GM23338 (cell line): Measurements from ENCODE around the gene HCRT. TPM values are rescaled to one million over a fixed set of nuclear protein-coding genes. Genes with fewer than 3 reads are reported as not detected.

Experiments
- ATAC-seq: fragments of 200-7000 bp; cut with Tn5 transposase; 3 replicates; pipeline ENCODE4 v1.9.1; 2020
- DNase-seq: peaks from one replicate; pipeline ENCODE4 v3.0.0-alpha.2; 2015; ENCODE audit warnings: low spot score
- H2AFZ ChIP-seq: fragments of 200-600 bp; sonication (generic); 2 replicates; pipeline ENCODE4 v1.8.0; 2016; ENCODE audit warnings: antibody characterized with exemption, mild to moderate bottlenecking, moderate library complexity
- H3F3A ChIP-seq: fragments of 200-600 bp; sonication (generic); replicated peaks from 2 replicates; pipeline ENCODE4 v1.8.0; 2017; ENCODE audit warnings: antibody characterized with exemption, mixed run types, low read depth
- H3K27ac ChIP-seq: fragments of 200-600 bp; sonication (generic); 2 replicates; pipeline ENCODE4 v1.6.1; 2016; ENCODE audit warnings: low read depth
- H3K27me3 ChIP-seq: fragments of 200-600 bp; sonication (generic); 2 replicates; pipeline ENCODE4 v1.8.0; 2016; ENCODE audit warnings: mild to moderate bottlenecking, mixed run types, moderate library complexity; ENCODE audit not compliant: insufficient read depth
- H3K36me3 ChIP-seq: fragments of 200-600 bp; sonication (generic); 2 replicates; pipeline ENCODE4 v1.8.0; 2016; ENCODE audit warnings: mild to moderate bottlenecking; ENCODE audit not compliant: insufficient read depth
- H3K4me1 ChIP-seq: fragments of 200-600 bp; sonication (generic); 2 replicates; pipeline ENCODE4 v1.8.0; 2016; ENCODE audit warnings: mild to moderate bottlenecking, moderate library complexity; ENCODE audit not compliant: insufficient read depth
- H3K4me2 ChIP-seq: fragments of 200-600 bp; sonication (generic); 2 replicates; pipeline ENCODE4 v1.7.1; 2017; ENCODE audit warnings: mixed run types
- H3K4me3 ChIP-seq: fragments of 200-600 bp; sonication (generic); 2 replicates; pipeline ENCODE4 v1.6.1; 2016; ENCODE audit warnings: mixed run types
- H3K79me2 ChIP-seq: fragments of 200-600 bp; sonication (generic); replicated peaks from 2 replicates; pipeline ENCODE4 v1.8.0; 2017; ENCODE audit warnings: mild to moderate bottlenecking; ENCODE audit not compliant: insufficient read depth
- H3K9me2 ChIP-seq: fragments of 200-600 bp; sonication (generic); 2 replicates; pipeline ENCODE4 v1.8.0; 2017; ENCODE audit not compliant: insufficient read depth
- H4K20me1 ChIP-seq: fragments of 200-600 bp; sonication (generic); replicated peaks from 2 replicates; pipeline ENCODE4 v1.8.0; 2017; ENCODE audit warnings: mild to moderate bottlenecking; ENCODE audit not compliant: insufficient read depth
- H3K27ac Mint-ChIP-seq: 2 replicates; pipeline ENCODE4 v1.8.0; 2020; ENCODE audit warnings: inconsistent platforms, mild to moderate bottlenecking, moderate library complexity, mixed read lengths
- H3K27me3 Mint-ChIP-seq: 3 replicates; pipeline ENCODE4 v1.8.0; 2022; ENCODE audit warnings: low read depth, mild to moderate bottlenecking, moderate library complexity, mixed read lengths, inconsistent platforms; ENCODE audit not compliant: insufficient read depth, poor library complexity
- H3K36me3 Mint-ChIP-seq: 3 replicates; pipeline ENCODE4 v1.8.0; 2021; ENCODE audit warnings: low read depth, mild to moderate bottlenecking, inconsistent platforms, moderate library complexity, mixed read lengths
- H3K4me1 Mint-ChIP-seq: 3 replicates; pipeline ENCODE4 v1.8.0; 2020; ENCODE audit warnings: mild to moderate bottlenecking, inconsistent platforms, mixed read lengths
- H3K4me3 Mint-ChIP-seq: 3 replicates; pipeline ENCODE4 v1.8.0; 2021; ENCODE audit warnings: moderate library complexity, mild to moderate bottlenecking, inconsistent platforms, mixed read lengths
- H3K9me3 Mint-ChIP-seq: 3 replicates; pipeline ENCODE4 v1.8.0; 2020; ENCODE audit warnings: moderate library complexity, mild to moderate bottlenecking, inconsistent platforms, mixed read lengths
- CREB1 ChIP-seq: fragments of 250-450 bp; sonication (Bioruptor Pico); IDR thresholded peaks from 2 replicates; pipeline ENCODE4 v1.5.0; 2020; ENCODE audit warnings: low read depth, mild to moderate bottlenecking, moderate library complexity
- CTCF ChIP-seq, 2 experiments: fragments of 200-600 bp in 1 of 2; sonication (generic) in 1 of 2; conservative IDR thresholded peaks; 2 replicates each; pipeline versions ENCODE4 v1.5.1 to v1.6.1; 2016 to 2017; ENCODE audit warnings: antibody characterized with exemption in 2 of 2, low read depth in 2 of 2, mild to moderate bottlenecking in 2 of 2, moderate library complexity in 1 of 2
- EZH2 ChIP-seq: fragments of 200-600 bp; sonication (generic); IDR thresholded peaks from one replicate; pipeline ENCODE4 v1.8.0; 2017; ENCODE audit warnings: antibody characterized with exemption, mild to moderate bottlenecking, low read depth; ENCODE audit not compliant: unreplicated experiment
- JUNB ChIP-seq: IDR thresholded peaks from one replicate; pipeline ENCODE4 v1.6.1; 2016; ENCODE audit warnings: antibody characterized with exemption; ENCODE audit not compliant: unreplicated experiment
- NANOG ChIP-seq: IDR thresholded peaks from 2 replicates; pipeline ENCODE4 v1.6.1; 2016; ENCODE audit warnings: antibody characterized with exemption, borderline replicate concordance
- POLR2AphosphoS5 ChIP-seq: IDR thresholded peaks from 2 replicates; pipeline ENCODE4 v1.6.1; 2016; ENCODE audit warnings: antibody characterized with exemption, low read depth
- REST ChIP-seq: IDR thresholded peaks from one replicate; pipeline ENCODE4 v1.6.1; 2018; ENCODE audit warnings: antibody characterized with exemption; ENCODE audit not compliant: unreplicated experiment
- STAT1 ChIP-seq: IDR thresholded peaks from one replicate; pipeline ENCODE4 v1.6.1; 2016; ENCODE audit warnings: antibody characterized with exemption; ENCODE audit not compliant: unreplicated experiment
- ZNF114 ChIP-seq: fragments of 250-450 bp; sonication (Bioruptor Pico); IDR thresholded peaks from 2 replicates; pipeline ENCODE4 v1.5.0; 2020; ENCODE audit warnings: mild to moderate bottlenecking, moderate library complexity
- ZNF331 ChIP-seq: fragments of 250-450 bp; sonication (Bioruptor Pico); IDR thresholded peaks from 2 replicates; pipeline ENCODE4 v1.5.0; 2020; ENCODE audit warnings: low read depth, mild to moderate bottlenecking, moderate library complexity
- ZNF462 ChIP-seq: fragments of 250-450 bp; sonication (Bioruptor Pico); IDR thresholded peaks from 2 replicates; pipeline ENCODE4 v1.5.0; 2020; ENCODE audit warnings: mild to moderate bottlenecking, moderate library complexity
- polyA plus RNA-seq: library from polyadenylated mRNA; unstranded; fragments of >200 nt; fragmentation: Nextera tagmentation; extraction: Ambion mirVana; gene quantifications from 2 replicates; pipeline ENCODE4 v1.2.1, GENCODE V29; 2016
- total RNA-seq: library from RNA; depleted of rRNA; stranded (reverse); fragments of >200 nt; shearing (Covaris generic); gene quantifications from 2 replicates; pipeline ENCODE4 v1.2.3, GENCODE V29; 2014

Gene HCRT
- total and polyA plus RNA-seq, 2 experiments from 2014 or later: not detected

- TF ChIP-seq REST: no peak
- TF ChIP-seq NANOG: no peak
- no peak for TF ChIP-seq EZH2
- TF ChIP-seq POLR2AphosphoS5: no peak
Measured at GRCh38 chr17:42165751-42166150, 19.5 kb downstream of the HCRT start (continued).

GRCh38 chr17:42163696-42164407 is 21.4 kb downstream of the HCRT start:
- peaks cover 4% of the 10 kb centered on the region for H3K4me1 Mint-ChIP-seq
- no peaks in the 10 kb centered on the region for H3K36me3 Mint-ChIP-seq
- no peak overlapping the region for H2AFZ ChIP-seq
- H3K4me3 Mint-ChIP-seq: no peak overlapping the region
- H3K27ac Mint-ChIP-seq: no peak overlapping the region
- ATAC-seq: no peak
- H3K4me1 ChIP-seq: no peaks in the 10 kb centered on the region; the same call in 1 of the 2 replicates
- H3K27ac ChIP-seq: no peak overlapping the region
- H3K79me2 ChIP-seq: no peaks in the 10 kb centered on the region
- H3K4me3 ChIP-seq: no peak overlapping the region
- H3K4me2 ChIP-seq: no peak overlapping the region
- H3K27me3 ChIP-seq: no peaks in the 10 kb centered on the region
- no peaks in the 10 kb centered on the region for H3K36me3 ChIP-seq
- DNase-seq: no peak
- no peaks in the 10 kb centered on the region for H3K9me3 Mint-ChIP-seq
- H3F3A ChIP-seq: no peaks in the 10 kb centered on the region
- no peaks in the 10 kb centered on the region; the same call in 1 of the 2 replicates for H4K20me1 ChIP-seq
- no peaks in the 10 kb centered on the region for H3K9me2 ChIP-seq
- peaks cover 16% of the 10 kb centered on the region for H3K27me3 Mint-ChIP-seq
- TF ChIP-seq POLR2AphosphoS5: no peak
- TF ChIP-seq JUNB: no peak
- TF ChIP-seq CTCF (conservative IDR thresholded peaks at IDR 0.05; ENCODE audit: low read depth in 2 of 2): no peak
- no peak for TF ChIP-seq ZNF462
- no peak for TF ChIP-seq ZNF331 (CRISPR knock-in tag)
- no peak for TF ChIP-seq NANOG
- TF ChIP-seq ZNF114 (CRISPR knock-in tag): no peak
- no peak for TF ChIP-seq STAT1
- TF ChIP-seq CREB1: no peak
